Liver (tissue), 9 donors: ENCODE data around the gene BTN2A1. TPM values are rescaled to one million over a fixed set of nuclear protein-coding genes. Genes with fewer than 3 reads are reported as not detected.

Source experiments
- DNase-seq: peaks from one replicate; pipeline ENCODE4 v3.0.0-alpha.2; 2017; ENCODE audit warnings: low spot score
- H3K27ac ChIP-seq, 2 donors: one replicate each; pipeline ENCODE4 v1.7.0; 2013; ENCODE audit warnings: inconsistent platforms in 2 of 2, low read length in 2 of 2, control low read depth in 1 of 2, low read depth in 1 of 2, mild to moderate bottlenecking in 1 of 2
- H3K27me3 ChIP-seq, 4 donors: one replicate each; pipeline versions ENCODE4 v1.6.1 to v1.7.0; 2013; ENCODE audit warnings: low read length in 3 of 4, inconsistent platforms in 1 of 4, mild to moderate bottlenecking in 1 of 4, moderate library complexity in 1 of 4; ENCODE audit not compliant: control insufficient read depth in 4 of 4, insufficient read depth in 4 of 4
- H3K36me3 ChIP-seq, 4 donors: one replicate each; pipeline versions ENCODE4 v1.6.1 to v1.7.0; 2013; ENCODE audit warnings: low read length in 3 of 4, mild to moderate bottlenecking in 3 of 4, low read depth in 1 of 4, moderate library complexity in 1 of 4; ENCODE audit not compliant: control insufficient read depth in 4 of 4, insufficient read depth in 3 of 4
- H3K4me1 ChIP-seq, 4 donors: one replicate each; pipeline versions ENCODE4 v1.6.1 to v1.7.0; 2013; ENCODE audit warnings: low read length in 3 of 4, mild to moderate bottlenecking in 3 of 4, moderate library complexity in 1 of 4; ENCODE audit not compliant: control insufficient read depth in 4 of 4, insufficient read depth in 4 of 4
- H3K4me3 ChIP-seq, 3 donors: one replicate each; pipeline versions ENCODE4 v1.6.1 to v1.7.0; 2013; ENCODE audit warnings: low read length in 3 of 3, control low read depth in 1 of 3, low read depth in 1 of 3, mild to moderate bottlenecking in 1 of 3
- H3K9ac ChIP-seq, 2 donors: one replicate each; pipeline ENCODE4 v1.7.0; 2013; ENCODE audit warnings: low read length in 2 of 2, mild to moderate bottlenecking in 2 of 2, moderate library complexity in 2 of 2, control low read depth in 1 of 2, low read depth in 1 of 2
- H3K9me3 ChIP-seq, 4 donors: one replicate each; pipeline versions ENCODE4 v1.6.1 to v1.7.0; 2013; ENCODE audit warnings: low read length in 3 of 4; ENCODE audit not compliant: control insufficient read depth in 4 of 4
- EGR1 ChIP-seq, 2 donors: IDR thresholded peaks; 2 replicates each; pipeline ENCODE4 v1.6.1; 2016 to 2018; ENCODE audit warnings: antibody characterized with exemption in 2 of 2, low read depth in 2 of 2
- FOXA1 ChIP-seq: IDR thresholded peaks from 2 replicates; pipeline ENCODE4 v1.6.1; 2016; ENCODE audit warnings: antibody characterized with exemption
- FOXA2 ChIP-seq: IDR thresholded peaks from 2 replicates; pipeline ENCODE4 v1.6.1; 2016; ENCODE audit warnings: antibody characterized with exemption
- GABPA ChIP-seq, 2 donors: IDR thresholded peaks in 1 of 2; conservative IDR thresholded peaks in 1 of 2; 2 replicates each; pipeline ENCODE4 v1.6.1; 2016; ENCODE audit warnings: antibody characterized with exemption in 2 of 2, mild to moderate bottlenecking in 1 of 2, moderate library complexity in 1 of 2
- HNF4A ChIP-seq, 2 donors: conservative IDR thresholded peaks; 2 replicates each; pipeline ENCODE4 v1.6.1; 2016; ENCODE audit warnings: antibody characterized with exemption in 2 of 2, mild to moderate bottlenecking in 2 of 2
- HNF4G ChIP-seq: IDR thresholded peaks from 2 replicates; pipeline ENCODE4 v1.6.1; 2016; ENCODE audit warnings: antibody characterized with exemption
- JUND ChIP-seq, 2 donors: IDR thresholded peaks; 2 replicates each; pipeline ENCODE4 v1.6.1; 2016; ENCODE audit warnings: antibody characterized with exemption in 2 of 2
- NR2F2 ChIP-seq: IDR thresholded peaks from 2 replicates; pipeline ENCODE4 v1.6.1; 2016; ENCODE audit warnings: antibody characterized with exemption
- RAD21 ChIP-seq, 2 donors: IDR thresholded peaks; 2 replicates each; pipeline ENCODE4 v1.6.1; 2016; ENCODE audit warnings: antibody characterized with exemption in 2 of 2, mild to moderate bottlenecking in 2 of 2
- RXRA ChIP-seq, 2 donors: IDR thresholded peaks; 2 replicates each; pipeline ENCODE4 v1.6.1; 2017 to 2018; ENCODE audit warnings: antibody characterized with exemption in 2 of 2, mild to moderate bottlenecking in 1 of 2
- SP1 ChIP-seq: IDR thresholded peaks from 2 replicates; pipeline ENCODE4 v1.6.1; 2018; ENCODE audit warnings: antibody characterized with exemption, mild to moderate bottlenecking
- TAF1 ChIP-seq: conservative IDR thresholded peaks from 2 replicates; pipeline ENCODE4 v1.6.1; 2016; ENCODE audit warnings: antibody characterized with exemption, mild to moderate bottlenecking
- YY1 ChIP-seq: IDR thresholded peaks from 2 replicates; pipeline ENCODE4 v1.6.1; 2016; ENCODE audit warnings: antibody characterized with exemption, mild to moderate bottlenecking
- WGBS: extraction: QIAGEN DNeasy Blood & Tissue Kit; methylation state at CpG from one replicate; pipeline ENCODE4 v1.1.7; 2013; 5-methylcytosine and 5-hydroxymethylcytosine counted together
- polyA plus RNA-seq, 2 donors: library from polyadenylated mRNA; stranded (reverse) in 1 of 2; unstranded in 1 of 2; fragments of 200-250 nt in 1 of 2; fragments of >200 nt in 1 of 2; fragmentation: Nextera tagmentation in 1 of 2; extraction: Ambion mirVana in 1 of 2; gene quantifications; one replicate each; pipeline versions ENCODE4 v1.2.1 to v1.2.3, GENCODE V29; 2013 to 2015
- total RNA-seq, 2 donors: library from RNA; depleted of rRNA; stranded (reverse); fragments of >200 nt; gene quantifications; one replicate each; pipeline ENCODE4 v1.2.3, GENCODE V29; 2014
- TF ChIP-seq, protein P1 (sequence below): IDR thresholded peaks from 2 replicates; pipeline ENCODE4 v1.6.1; 2016; ENCODE audit warnings: antibody characterized with exemption, mild to moderate bottlenecking
- TF ChIP-seq, protein P2 (sequence below): IDR thresholded peaks from 2 replicates; pipeline ENCODE4 v1.6.1; 2016; ENCODE audit warnings: antibody characterized with exemption
- TF ChIP-seq, protein P3 (sequence below): IDR thresholded peaks from 2 replicates; pipeline ENCODE4 v1.6.1; 2016; ENCODE audit warnings: antibody characterized with exemption
- TF ChIP-seq, protein P4 (sequence below): IDR thresholded peaks from 2 replicates; pipeline ENCODE4 v1.6.1; 2016; ENCODE audit warnings: antibody characterized with exemption
- TF ChIP-seq, protein P5 (sequence below): fragments of 150-350 bp; IDR thresholded peaks from 2 replicates; pipeline ENCODE4 v1.5.1; 2017; ENCODE audit warnings: improper control_type of control experiment, low read depth, low read length; ENCODE audit not compliant: missing input control
- donor health status: healthy.
- donor health status: healthy.
- donor health status: healthy.
- donor health status: healthy.
- donor health status: healthy.

Gene BTN2A1
- total and polyA plus RNA-seq, 4 donors = 2.7 to 5.9 (median 5.2) TPM

DNA sequence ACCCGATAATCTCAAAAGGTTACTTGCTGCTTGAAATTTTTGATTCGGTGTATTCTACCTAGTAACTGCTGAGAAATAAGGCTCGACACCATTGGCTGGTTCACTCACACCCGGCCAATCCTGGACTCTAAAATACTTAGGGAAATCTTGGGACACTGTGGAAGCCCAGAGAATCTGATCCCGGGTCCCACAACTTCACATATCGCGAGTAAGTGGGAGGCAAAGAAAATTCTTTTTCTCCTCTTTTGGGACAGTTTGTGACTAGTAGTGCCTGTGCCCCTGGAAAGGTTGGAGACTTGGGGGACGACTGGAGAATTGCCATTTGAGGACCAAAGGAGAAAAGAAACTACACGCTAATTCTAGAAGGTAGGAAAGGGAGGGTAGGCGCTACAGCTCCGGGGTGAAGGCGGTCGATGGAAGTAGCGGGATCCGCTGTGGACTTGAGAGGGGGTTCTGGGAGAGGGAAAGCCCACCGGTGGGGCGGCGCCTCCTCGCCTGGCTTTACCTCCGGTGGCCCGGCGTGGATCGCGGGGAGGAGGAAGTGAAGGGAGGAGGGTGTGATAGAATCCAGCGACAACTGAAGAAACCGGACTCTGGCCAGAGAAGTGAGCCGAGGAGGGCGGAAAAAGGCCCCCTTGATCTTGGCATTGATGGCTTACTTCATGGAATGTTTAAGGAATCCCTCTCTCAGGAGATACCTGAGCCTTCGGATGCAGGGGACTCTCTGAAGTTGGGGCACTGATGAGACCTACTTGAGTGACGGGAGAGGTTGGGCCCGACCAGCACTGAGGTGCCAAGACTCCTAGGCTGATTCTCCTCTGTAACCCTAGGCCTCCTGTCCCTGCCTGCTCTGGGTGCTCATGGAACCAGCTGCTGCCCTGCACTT is 36.3 kb upstream of the BTN2A1 start:
- Histone ChIP-seq H3K27ac (peak overlapping the region; percentile 84 to 87), H3K27me3 (no peaks in the 10 kb centered on the region), H3K4me3 (peak overlapping the region; percentile 68 to 82 (median 76)), H3K4me1 (peaks cover 0 to 9% (median 0%) of the 10 kb centered on the region in 4 donors), H3K36me3 (no peaks in the 10 kb centered on the region), H3K9ac (peak overlapping the region; percentile 85 to 92), H3K9me3 (peaks cover 0 to 3% (median 1%) of the 10 kb centered on the region in 4 donors)
- TF ChIP-seq NR2F2 (no peak), EGR1 (IDR thresholded peaks at IDR 0.05; ENCODE audit: low read depth in 2 of 2) (no peak), HNF4G (no peak), FOXA1 (no peak), HNF4A (conservative IDR thresholded peaks at IDR 0.05) (peak in 1 of 2 donors; percentile 29), GABPA (IDR thresholded peaks at IDR 0.05 in 1 of 2, conservative IDR thresholded peaks at IDR 0.05 in 1 of 2) (no peak), JUND (IDR thresholded peaks at IDR 0.05) (no peak), TAF1 (peak; percentile 27), RAD21 (IDR thresholded peaks at IDR 0.05) (peak in 1 of 2 donors; percentile 23), FOXA2 (no peak), RXRA (IDR thresholded peaks at IDR 0.05) (no peak), YY1 (peak; percentile 42), SP1 (peak; percentile 14)
- TF ChIP-seq, protein P1, sequence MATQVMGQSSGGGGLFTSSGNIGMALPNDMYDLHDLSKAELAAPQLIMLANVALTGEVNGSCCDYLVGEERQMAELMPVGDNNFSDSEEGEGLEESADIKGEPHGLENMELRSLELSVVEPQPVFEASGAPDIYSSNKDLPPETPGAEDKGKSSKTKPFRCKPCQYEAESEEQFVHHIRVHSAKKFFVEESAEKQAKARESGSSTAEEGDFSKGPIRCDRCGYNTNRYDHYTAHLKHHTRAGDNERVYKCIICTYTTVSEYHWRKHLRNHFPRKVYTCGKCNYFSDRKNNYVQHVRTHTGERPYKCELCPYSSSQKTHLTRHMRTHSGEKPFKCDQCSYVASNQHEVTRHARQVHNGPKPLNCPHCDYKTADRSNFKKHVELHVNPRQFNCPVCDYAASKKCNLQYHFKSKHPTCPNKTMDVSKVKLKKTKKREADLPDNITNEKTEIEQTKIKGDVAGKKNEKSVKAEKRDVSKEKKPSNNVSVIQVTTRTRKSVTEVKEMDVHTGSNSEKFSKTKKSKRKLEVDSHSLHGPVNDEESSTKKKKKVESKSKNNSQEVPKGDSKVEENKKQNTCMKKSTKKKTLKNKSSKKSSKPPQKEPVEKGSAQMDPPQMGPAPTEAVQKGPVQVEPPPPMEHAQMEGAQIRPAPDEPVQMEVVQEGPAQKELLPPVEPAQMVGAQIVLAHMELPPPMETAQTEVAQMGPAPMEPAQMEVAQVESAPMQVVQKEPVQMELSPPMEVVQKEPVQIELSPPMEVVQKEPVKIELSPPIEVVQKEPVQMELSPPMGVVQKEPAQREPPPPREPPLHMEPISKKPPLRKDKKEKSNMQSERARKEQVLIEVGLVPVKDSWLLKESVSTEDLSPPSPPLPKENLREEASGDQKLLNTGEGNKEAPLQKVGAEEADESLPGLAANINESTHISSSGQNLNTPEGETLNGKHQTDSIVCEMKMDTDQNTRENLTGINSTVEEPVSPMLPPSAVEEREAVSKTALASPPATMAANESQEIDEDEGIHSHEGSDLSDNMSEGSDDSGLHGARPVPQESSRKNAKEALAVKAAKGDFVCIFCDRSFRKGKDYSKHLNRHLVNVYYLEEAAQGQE = peak; percentile 33
- TF ChIP-seq, protein P2, sequence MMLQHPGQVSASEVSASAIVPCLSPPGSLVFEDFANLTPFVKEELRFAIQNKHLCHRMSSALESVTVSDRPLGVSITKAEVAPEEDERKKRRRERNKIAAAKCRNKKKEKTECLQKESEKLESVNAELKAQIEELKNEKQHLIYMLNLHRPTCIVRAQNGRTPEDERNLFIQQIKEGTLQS = no peak
- TF ChIP-seq, protein P3, sequence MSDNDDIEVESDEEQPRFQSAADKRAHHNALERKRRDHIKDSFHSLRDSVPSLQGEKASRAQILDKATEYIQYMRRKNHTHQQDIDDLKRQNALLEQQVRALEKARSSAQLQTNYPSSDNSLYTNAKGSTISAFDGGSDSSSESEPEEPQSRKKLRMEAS = no peak
- TF ChIP-seq, protein P4, sequence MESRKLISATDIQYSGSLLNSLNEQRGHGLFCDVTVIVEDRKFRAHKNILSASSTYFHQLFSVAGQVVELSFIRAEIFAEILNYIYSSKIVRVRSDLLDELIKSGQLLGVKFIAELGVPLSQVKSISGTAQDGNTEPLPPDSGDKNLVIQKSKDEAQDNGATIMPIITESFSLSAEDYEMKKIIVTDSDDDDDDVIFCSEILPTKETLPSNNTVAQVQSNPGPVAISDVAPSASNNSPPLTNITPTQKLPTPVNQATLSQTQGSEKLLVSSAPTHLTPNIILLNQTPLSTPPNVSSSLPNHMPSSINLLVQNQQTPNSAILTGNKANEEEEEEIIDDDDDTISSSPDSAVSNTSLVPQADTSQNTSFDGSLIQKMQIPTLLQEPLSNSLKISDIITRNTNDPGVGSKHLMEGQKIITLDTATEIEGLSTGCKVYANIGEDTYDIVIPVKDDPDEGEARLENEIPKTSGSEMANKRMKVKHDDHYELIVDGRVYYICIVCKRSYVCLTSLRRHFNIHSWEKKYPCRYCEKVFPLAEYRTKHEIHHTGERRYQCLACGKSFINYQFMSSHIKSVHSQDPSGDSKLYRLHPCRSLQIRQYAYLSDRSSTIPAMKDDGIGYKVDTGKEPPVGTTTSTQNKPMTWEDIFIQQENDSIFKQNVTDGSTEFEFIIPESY = peak; percentile 97
- TF ChIP-seq, protein P5, sequence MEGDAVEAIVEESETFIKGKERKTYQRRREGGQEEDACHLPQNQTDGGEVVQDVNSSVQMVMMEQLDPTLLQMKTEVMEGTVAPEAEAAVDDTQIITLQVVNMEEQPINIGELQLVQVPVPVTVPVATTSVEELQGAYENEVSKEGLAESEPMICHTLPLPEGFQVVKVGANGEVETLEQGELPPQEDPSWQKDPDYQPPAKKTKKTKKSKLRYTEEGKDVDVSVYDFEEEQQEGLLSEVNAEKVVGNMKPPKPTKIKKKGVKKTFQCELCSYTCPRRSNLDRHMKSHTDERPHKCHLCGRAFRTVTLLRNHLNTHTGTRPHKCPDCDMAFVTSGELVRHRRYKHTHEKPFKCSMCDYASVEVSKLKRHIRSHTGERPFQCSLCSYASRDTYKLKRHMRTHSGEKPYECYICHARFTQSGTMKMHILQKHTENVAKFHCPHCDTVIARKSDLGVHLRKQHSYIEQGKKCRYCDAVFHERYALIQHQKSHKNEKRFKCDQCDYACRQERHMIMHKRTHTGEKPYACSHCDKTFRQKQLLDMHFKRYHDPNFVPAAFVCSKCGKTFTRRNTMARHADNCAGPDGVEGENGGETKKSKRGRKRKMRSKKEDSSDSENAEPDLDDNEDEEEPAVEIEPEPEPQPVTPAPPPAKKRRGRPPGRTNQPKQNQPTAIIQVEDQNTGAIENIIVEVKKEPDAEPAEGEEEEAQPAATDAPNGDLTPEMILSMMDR = no peak
- 2% methylated on average over 31 of the region's 31 CpGs for WGBS
- peak; percentile 49 for DNase-seq
